Stimulated activated CD4-positive, alpha-beta T cell treated with anti-CD3 and anti-CD28 coated beads, Interleukin-2, amount 100 ng/mL, for 24 hours (primary cell): ENCODE results near the gene B4GALNT4.

Experiments
- DNase-seq, 2 donors: peaks; one replicate each; pipeline ENCODE4 v3.0.0-alpha.2; 2020

The B4GALNT4 gene

GRCh38 chr11:425301-425700 is 56.0 kb downstream of the B4GALNT4 start:
- DNase-seq: no peak

GRCh38 chr11:426851-427250 is 57.6 kb downstream of the B4GALNT4 start:
- no peak for DNase-seq

GRCh38 chr11:428295-428694 is 59.0 kb downstream of the B4GALNT4 start:
- no peak for DNase-seq

GRCh38 chr11:429391-429790 is 60.1 kb downstream of the B4GALNT4 start:
- no peak for DNase-seq

DNA sequence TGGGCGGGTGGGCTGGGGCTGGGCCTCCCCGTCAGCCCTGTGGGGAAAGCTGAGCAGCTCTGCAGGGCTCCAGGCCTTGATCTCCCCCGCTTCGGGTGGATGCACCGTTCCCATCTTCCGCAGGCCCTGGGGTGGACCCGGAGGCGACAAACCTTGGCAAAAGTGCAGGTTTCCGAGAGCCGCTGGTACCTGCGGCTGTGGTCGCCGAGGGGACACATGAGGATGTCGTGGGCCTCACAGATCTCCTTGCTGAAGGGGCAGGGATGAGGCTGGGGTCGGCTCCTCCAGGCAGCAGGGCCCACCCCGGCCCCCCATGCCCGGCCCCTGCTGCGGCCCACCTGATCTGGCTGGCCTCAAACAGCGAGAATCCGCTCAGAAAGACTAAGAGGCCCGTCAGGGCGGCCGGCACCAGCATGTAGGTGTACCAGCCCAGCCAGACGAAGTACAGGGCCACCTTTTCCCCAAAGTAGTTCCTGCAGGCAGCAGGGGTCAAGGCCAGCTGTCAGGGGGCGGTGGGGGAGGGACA is 60.7 kb downstream of the B4GALNT4 start:
- DNase-seq: no peak
